Thyroid gland (tissue), 4 donors: ENCODE measurements around the gene MCUR1. TPM values are rescaled to one million over a fixed set of nuclear protein-coding genes. Genes with fewer than 3 reads are reported as not detected.

Experiments used
- DNase-seq, 2 donors: peaks; one replicate each; pipeline ENCODE4 v3.0.0-alpha.2; 2019
- H3K27ac ChIP-seq, 3 donors: fragments of 200-600 bp; sonication (generic); 1 replicate in 2 of 3; 2 replicates in 1 of 3; pipeline ENCODE4 v1.5.1; 2016 to 2019; ENCODE audit warnings: mild to moderate bottlenecking in 1 of 3, moderate library complexity in 1 of 3
- H3K27me3 ChIP-seq: fragments of 200-600 bp; sonication (generic); one replicate; pipeline ENCODE4 v1.5.1; 2019
- H3K36me3 ChIP-seq, 2 donors: fragments of 200-600 bp; sonication (generic); one replicate each; pipeline ENCODE4 v1.5.1; 2016 to 2019
- H3K4me1 ChIP-seq, 2 donors: fragments of 200-600 bp; sonication (generic); one replicate each; pipeline ENCODE4 v1.5.1; 2017 to 2019
- H3K4me3 ChIP-seq, 3 donors: fragments of 200-600 bp; sonication (generic); replicated peaks in 1 of 3; 1 replicate in 2 of 3; 2 replicates in 1 of 3; pipeline ENCODE4 v1.5.1; 2016; ENCODE audit warnings: mild to moderate bottlenecking in 1 of 3
- H3K9me3 ChIP-seq: fragments of 200-600 bp; sonication (generic); one replicate; pipeline ENCODE4 v1.5.1; 2017
- POLR2A ChIP-seq, 2 donors: fragments of 450-650 bp; IDR thresholded peaks; one replicate each; pipeline ENCODE4 v1.6.1; 2017; ENCODE audit warnings: antibody characterized with exemption in 2 of 2, mild to moderate bottlenecking in 2 of 2, moderate library complexity in 1 of 2
- WGBS, 2 donors: methylation state at CpG; one replicate each; pipeline ENCODE4 v1.1.5; 2017; 5-methylcytosine and 5-hydroxymethylcytosine counted together
- intact Hi-C: fragments of 100-400 bp; cut with DNase I; formaldehyde crosslinking; loops from one replicate; pipeline ENCODE4 v1.15.1; 2023
- total RNA-seq, 4 donors: library from RNA; depleted of rRNA; stranded (reverse); fragments of >200 nt; gene quantifications; one replicate each; pipeline ENCODE4 v1.2.3, GENCODE V29; 2016
- TF ChIP-seq, protein P1 (sequence below), 6 experiments: fragments of 200-600 bp in 3 of 6; fragments of 450-650 bp in 3 of 6; sonication (generic) in 3 of 6; IDR thresholded peaks; one replicate each; pipeline ENCODE4 v1.5.1; 2016 to 2019; ENCODE audit warnings: antibody characterized with exemption in 6 of 6, mild to moderate bottlenecking in 2 of 6, inconsistent platforms in 1 of 6, moderate library complexity in 1 of 6

Gene MCUR1
- total RNA-seq, 4 donors from 2014 or later: 22.2 to 30.7 (median 25.5) TPM

DNA sequence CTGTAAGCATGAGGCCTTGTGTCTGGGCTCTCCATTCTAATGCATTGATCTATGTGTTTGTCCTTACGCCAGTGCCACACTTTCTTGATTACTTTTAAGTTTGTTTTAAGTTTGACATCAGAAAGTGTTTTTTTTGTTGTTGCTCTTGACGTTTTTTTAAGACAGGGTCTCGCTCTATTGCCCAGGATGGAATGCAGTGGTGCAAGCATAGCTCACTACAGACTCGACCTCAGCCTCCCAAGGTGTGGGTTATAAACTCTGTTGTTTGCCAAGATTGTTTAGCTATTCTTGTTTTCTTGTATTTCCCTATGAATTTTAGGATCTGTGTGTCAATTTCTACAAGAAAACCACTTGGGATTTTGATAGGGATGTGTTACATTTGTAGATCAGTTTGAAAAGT, 5.6 kb downstream of the MCUR1 start:
- Histone ChIP-seq H3K27me3 (no peaks in the 10 kb centered on the region), H3K36me3 (peaks cover 0 to 13% of the 10 kb centered on the region in 2 donors), H3K9me3 (no peaks in the 10 kb centered on the region), H3K27ac (peak overlapping the region; percentile 46 to 94 (median 66)), H3K4me1 (peaks cover 48 to 50% of the 10 kb centered on the region in 2 donors), H3K4me3 (no peak overlapping the region)
- WGBS, 2 donors: 36 to 42% methylated on average over 4 of the region's 4 CpGs
- intact Hi-C loops: no loop called here
- peak; percentile 56 to 65 for DNase-seq
- TF ChIP-seq POLR2A (IDR thresholded peaks at IDR 0.05): peak in 1 of 2 donors; percentile 25
- TF ChIP-seq, protein P1, sequence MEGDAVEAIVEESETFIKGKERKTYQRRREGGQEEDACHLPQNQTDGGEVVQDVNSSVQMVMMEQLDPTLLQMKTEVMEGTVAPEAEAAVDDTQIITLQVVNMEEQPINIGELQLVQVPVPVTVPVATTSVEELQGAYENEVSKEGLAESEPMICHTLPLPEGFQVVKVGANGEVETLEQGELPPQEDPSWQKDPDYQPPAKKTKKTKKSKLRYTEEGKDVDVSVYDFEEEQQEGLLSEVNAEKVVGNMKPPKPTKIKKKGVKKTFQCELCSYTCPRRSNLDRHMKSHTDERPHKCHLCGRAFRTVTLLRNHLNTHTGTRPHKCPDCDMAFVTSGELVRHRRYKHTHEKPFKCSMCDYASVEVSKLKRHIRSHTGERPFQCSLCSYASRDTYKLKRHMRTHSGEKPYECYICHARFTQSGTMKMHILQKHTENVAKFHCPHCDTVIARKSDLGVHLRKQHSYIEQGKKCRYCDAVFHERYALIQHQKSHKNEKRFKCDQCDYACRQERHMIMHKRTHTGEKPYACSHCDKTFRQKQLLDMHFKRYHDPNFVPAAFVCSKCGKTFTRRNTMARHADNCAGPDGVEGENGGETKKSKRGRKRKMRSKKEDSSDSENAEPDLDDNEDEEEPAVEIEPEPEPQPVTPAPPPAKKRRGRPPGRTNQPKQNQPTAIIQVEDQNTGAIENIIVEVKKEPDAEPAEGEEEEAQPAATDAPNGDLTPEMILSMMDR (IDR thresholded peaks at IDR 0.05): no peak

DNA sequence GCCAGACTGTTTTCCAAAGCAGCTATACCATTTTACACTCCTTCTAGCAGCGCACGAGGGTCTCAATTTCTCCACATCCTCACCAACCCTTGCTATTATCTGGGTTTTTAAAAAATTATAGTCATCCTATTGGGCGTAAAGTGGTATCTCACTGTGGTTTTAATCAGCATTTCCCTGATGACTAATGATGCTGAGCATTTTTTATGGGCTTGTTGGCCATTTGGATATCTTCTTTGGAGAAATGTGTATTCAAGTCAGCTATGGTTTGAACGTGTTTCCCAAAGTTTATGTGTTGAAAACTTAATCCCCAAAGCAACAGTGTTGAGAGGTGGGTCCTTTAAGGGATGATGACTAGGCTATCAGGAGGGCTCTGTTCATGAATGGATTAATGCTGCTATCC, 6.7 kb downstream of the MCUR1 start:
- TF ChIP-seq, protein P1 (IDR thresholded peaks at IDR 0.05): no peak
- TF ChIP-seq POLR2A (IDR thresholded peaks at IDR 0.05): no peak
- no peak for DNase-seq
- H3K36me3 ChIP-seq: peaks cover 0 to 13% of the 10 kb centered on the region in 2 donors
- H3K27ac ChIP-seq: peak overlapping the region; percentile 46 to 94 (median 66)
- peaks cover 43 to 44% of the 10 kb centered on the region in 2 donors for H3K4me1 ChIP-seq
- intact Hi-C loops: no loop called here
- H3K9me3 ChIP-seq: no peaks in the 10 kb centered on the region
- no peaks in the 10 kb centered on the region for H3K27me3 ChIP-seq
- WGBS, 2 donors: 97 to 100% methylated on average over 4 of the region's 4 CpGs
- H3K4me3 ChIP-seq: no peak overlapping the region

DNA sequence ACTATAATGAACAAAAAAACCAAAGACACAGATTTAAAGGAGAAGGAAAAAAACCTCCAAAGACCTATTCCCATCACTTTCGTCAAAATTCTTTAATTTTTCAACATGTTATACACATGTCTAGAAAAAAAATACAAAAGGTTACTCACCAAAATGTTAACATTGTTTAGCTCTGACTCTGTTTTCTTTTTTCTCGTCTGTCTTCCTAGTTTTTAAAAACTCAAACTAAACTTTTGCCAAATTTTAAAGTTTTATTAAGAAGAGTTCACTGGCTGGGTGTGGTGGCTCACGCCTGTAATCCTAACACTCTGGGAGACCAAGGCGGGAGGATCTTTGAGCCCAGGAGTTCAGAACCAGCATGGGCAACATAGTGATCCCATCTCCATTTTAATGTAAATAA, 10.8 kb downstream of the MCUR1 start:
- TF ChIP-seq, protein P1 (IDR thresholded peaks at IDR 0.05): no peak
- no peak for TF ChIP-seq POLR2A (IDR thresholded peaks at IDR 0.05)
- Histone ChIP-seq H3K9me3 (no peaks in the 10 kb centered on the region), H3K27ac (no peak overlapping the region), H3K4me3 (no peak overlapping the region), H3K27me3 (no peaks in the 10 kb centered on the region), H3K4me1 (peaks cover 9% of the 10 kb centered on the region in 2 donors), H3K36me3 (peaks cover 21 to 39% of the 10 kb centered on the region in 2 donors)
- intact Hi-C loops: no loop called here
- no peak for DNase-seq
- 96 to 98% methylated on average over 4 of the region's 4 CpGs for WGBS, 2 donors

DNA sequence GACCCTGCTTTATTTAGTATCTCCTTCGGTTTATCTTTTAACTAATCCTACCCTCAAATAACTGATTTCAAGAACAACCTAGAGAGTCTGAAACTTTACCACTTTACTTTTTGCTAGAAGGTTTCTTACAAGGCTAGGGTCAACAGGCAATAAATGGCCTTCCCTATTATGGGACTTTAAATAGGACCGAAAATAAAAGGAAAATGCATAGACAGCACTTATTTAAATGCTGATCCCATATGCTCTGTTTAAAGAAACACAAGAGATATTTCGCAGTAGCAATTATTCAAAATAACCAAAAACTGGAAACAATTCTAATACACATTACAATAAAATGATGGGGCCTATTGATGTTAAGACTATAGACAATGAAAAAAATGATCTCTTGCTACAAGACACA, 13.7 kb downstream of the MCUR1 start:
- 93 to 95% methylated on average over 3 of the region's 3 CpGs for WGBS, 2 donors
- no peaks in the 10 kb centered on the region for H3K27me3 ChIP-seq
- H3K27ac ChIP-seq: no peak overlapping the region
- H3K36me3 ChIP-seq: peaks cover 21 to 32% of the 10 kb centered on the region in 2 donors
- DNase-seq: no peak
- no peak overlapping the region for H3K4me3 ChIP-seq
- no peak for TF ChIP-seq POLR2A (IDR thresholded peaks at IDR 0.05)
- TF ChIP-seq, protein P1 (IDR thresholded peaks at IDR 0.05): no peak
- intact Hi-C loops: no loop called here
- H3K4me1 ChIP-seq: no peaks in the 10 kb centered on the region
- H3K9me3 ChIP-seq: no peaks in the 10 kb centered on the region

DNA sequence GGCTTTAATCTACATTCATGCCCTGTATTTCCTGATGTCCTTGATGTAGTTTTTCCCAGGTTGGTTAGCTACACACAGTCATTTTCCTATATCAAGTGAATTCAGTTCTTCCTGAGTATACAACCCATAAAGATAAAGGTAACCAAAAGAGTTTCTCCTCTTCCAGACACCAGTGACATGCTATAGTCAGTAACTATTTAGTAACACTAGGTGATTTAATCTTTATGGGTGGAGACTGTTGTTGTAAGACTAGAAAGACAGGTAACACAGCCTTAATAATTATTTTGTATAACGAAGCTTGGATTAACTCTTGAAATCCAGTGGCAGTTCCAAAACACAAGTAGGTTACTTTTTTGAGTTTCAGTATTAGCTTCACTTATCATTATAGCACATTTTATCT, 17.6 kb downstream of the MCUR1 start:
- intact Hi-C loops: loop anchor here (10.0 kb wide), 2 partner anchors 78 to 268 kb away; no protein-coding TSS in a partner anchor

More for the DNA sequence above, 17.6 kb downstream of the MCUR1 start:
- H3K9me3 ChIP-seq: no peaks in the 10 kb centered on the region
- H3K4me1 ChIP-seq: no peaks in the 10 kb centered on the region
- H3K36me3 ChIP-seq: peaks cover 25 to 26% of the 10 kb centered on the region in 2 donors
- WGBS, 2 donors: 84 to 91% methylated on average over 1 of the region's 1 CpG
- H3K4me3 ChIP-seq: no peak overlapping the region
- H3K27me3 ChIP-seq: no peaks in the 10 kb centered on the region
- TF ChIP-seq, protein P1 (IDR thresholded peaks at IDR 0.05): no peak
- no peak for TF ChIP-seq POLR2A (IDR thresholded peaks at IDR 0.05)
- no peak for DNase-seq
- H3K27ac ChIP-seq: peak overlapping the region in 1 of 3 donors; percentile 66
